HEK293 (cell line): Measurements from ENCODE around the gene HOXB7.

ENCODE experiments used
- BCL11B ChIP-seq: fragments of 450-650 bp; formaldehyde crosslinking; IDR thresholded peaks from 2 replicates; pipeline ENCODE4 v1.5.1; 2016; ENCODE audit warnings: low read depth, missing biosample characterization, missing genetic modification characterization
- BCL6B ChIP-seq: fragments of 450-650 bp; formaldehyde crosslinking; IDR thresholded peaks from 2 replicates; pipeline ENCODE4 v1.5.1; 2017; ENCODE audit warnings: missing biosample characterization, missing genetic modification characterization
- FEZF1 ChIP-seq: fragments of 450-650 bp; formaldehyde crosslinking; IDR thresholded peaks from 2 replicates; pipeline ENCODE4 v1.5.1; 2016; ENCODE audit warnings: missing biosample characterization, missing genetic modification characterization
- GLIS2 ChIP-seq: fragments of 450-650 bp; formaldehyde crosslinking; IDR thresholded peaks from 2 replicates; pipeline ENCODE4 v1.5.1; 2016; ENCODE audit warnings: missing biosample characterization, missing genetic modification characterization
- PRDM1 ChIP-seq: fragments of 450-650 bp; formaldehyde crosslinking; IDR thresholded peaks from 2 replicates; pipeline ENCODE4; 2016; ENCODE audit warnings: missing biosample characterization, missing genetic modification characterization
- RBAK ChIP-seq: fragments of 450-650 bp; formaldehyde crosslinking; IDR thresholded peaks from 2 replicates; pipeline ENCODE4 v1.5.1; 2016; ENCODE audit warnings: missing biosample characterization, missing genetic modification characterization
- SETDB1 ChIP-seq: IDR thresholded peaks from one replicate; pipeline ENCODE4 v1.6.1; 2017; ENCODE audit warnings: mild to moderate bottlenecking, low read length, moderate library complexity, mixed read lengths; ENCODE audit not compliant: insufficient read length
- ZBTB1 ChIP-seq: fragments of 450-650 bp; formaldehyde crosslinking; IDR thresholded peaks from 2 replicates; pipeline ENCODE4 v1.5.1; 2016; ENCODE audit warnings: missing biosample characterization, missing genetic modification characterization
- ZBTB21 ChIP-seq: fragments of 450-650 bp; formaldehyde crosslinking; IDR thresholded peaks from 2 replicates; pipeline ENCODE4 v1.5.1; 2017; ENCODE audit warnings: missing biosample characterization, missing genetic modification characterization
- ZBTB7A ChIP-seq: fragments of 450-650 bp; formaldehyde crosslinking; IDR thresholded peaks from 2 replicates; pipeline ENCODE4 v1.5.1; 2016; ENCODE audit warnings: low read depth, missing biosample characterization, missing genetic modification characterization
- ZNF121 ChIP-seq: fragments of 450-650 bp; formaldehyde crosslinking; IDR thresholded peaks from 2 replicates; pipeline ENCODE4 v1.5.1; 2016; ENCODE audit warnings: missing biosample characterization, missing genetic modification characterization
- ZNF132 ChIP-seq: fragments of 450-650 bp; formaldehyde crosslinking; IDR thresholded peaks from 2 replicates; pipeline ENCODE4 v1.5.1; 2017; ENCODE audit warnings: missing biosample characterization, missing genetic modification characterization, borderline replicate concordance
- ZNF184 ChIP-seq: fragments of 450-650 bp; IDR thresholded peaks from 2 replicates; pipeline ENCODE4 v1.5.1; 2018; ENCODE audit warnings: missing biosample characterization, mild to moderate bottlenecking, missing genetic modification characterization
- ZNF248 ChIP-seq: fragments of 450-650 bp; formaldehyde crosslinking; IDR thresholded peaks from 2 replicates; pipeline ENCODE4 v1.5.1; 2017; ENCODE audit warnings: missing biosample characterization, missing genetic modification characterization
- ZNF335 ChIP-seq: fragments of 450-650 bp; formaldehyde crosslinking; conservative IDR thresholded peaks from 2 replicates; pipeline ENCODE4 v1.5.1; 2016; ENCODE audit warnings: missing biosample characterization, missing genetic modification characterization
- ZNF341 ChIP-seq: fragments of 450-650 bp; formaldehyde crosslinking; IDR thresholded peaks from 2 replicates; pipeline ENCODE4; 2016; ENCODE audit warnings: low read depth, missing biosample characterization, missing genetic modification characterization
- ZNF37A ChIP-seq: fragments of 450-650 bp; IDR thresholded peaks from 2 replicates; pipeline ENCODE4 v1.5.1; 2018; ENCODE audit warnings: missing biosample characterization, missing genetic modification characterization
- ZNF404 ChIP-seq: fragments of 450-650 bp; formaldehyde crosslinking; IDR thresholded peaks from 2 replicates; pipeline ENCODE4 v1.5.1; 2017; ENCODE audit warnings: missing biosample characterization, missing genetic modification characterization
- ZNF449 ChIP-seq: fragments of 450-650 bp; formaldehyde crosslinking; IDR thresholded peaks from 2 replicates; pipeline ENCODE4 v1.5.1; 2017; ENCODE audit warnings: missing biosample characterization, mild to moderate bottlenecking, missing genetic modification characterization, moderate library complexity
- ZNF48 ChIP-seq: fragments of 450-650 bp; formaldehyde crosslinking; IDR thresholded peaks from 2 replicates; pipeline ENCODE4 v1.5.1; 2016; ENCODE audit warnings: missing biosample characterization, missing genetic modification characterization
- ZNF544 ChIP-seq: fragments of 450-650 bp; formaldehyde crosslinking; IDR thresholded peaks from 2 replicates; pipeline ENCODE4 v1.5.0; 2017; ENCODE audit warnings: missing biosample characterization, missing genetic modification characterization
- ZNF596 ChIP-seq: fragments of 450-650 bp; IDR thresholded peaks from 2 replicates; pipeline ENCODE4 v1.5.0; 2018; ENCODE audit warnings: missing biosample characterization, mild to moderate bottlenecking, missing genetic modification characterization, moderate library complexity
- ZNF621 ChIP-seq: fragments of 450-650 bp; formaldehyde crosslinking; IDR thresholded peaks from 2 replicates; pipeline ENCODE4 v1.5.1; 2017; ENCODE audit warnings: missing biosample characterization, missing genetic modification characterization
- ZNF707 ChIP-seq: fragments of 450-650 bp; formaldehyde crosslinking; IDR thresholded peaks from 2 replicates; pipeline ENCODE4 v1.5.1; 2016; ENCODE audit warnings: missing biosample characterization, missing genetic modification characterization
- ZNF837 ChIP-seq: fragments of 450-650 bp; formaldehyde crosslinking; IDR thresholded peaks from 2 replicates; pipeline ENCODE4 v1.5.1; 2016; ENCODE audit warnings: missing biosample characterization, missing genetic modification characterization
- ZSCAN16 ChIP-seq: fragments of 450-650 bp; formaldehyde crosslinking; IDR thresholded peaks from 2 replicates; pipeline ENCODE4 v1.5.1; 2016; ENCODE audit warnings: missing biosample characterization, missing genetic modification characterization
- TF ChIP-seq, protein P1 (sequence below): fragments of 450-650 bp; formaldehyde crosslinking; IDR thresholded peaks from 2 replicates; pipeline ENCODE4 v1.5.1; 2016; ENCODE audit warnings: missing biosample characterization, missing genetic modification characterization
- TF ChIP-seq, protein P2 (sequence below): fragments of 450-650 bp; formaldehyde crosslinking; IDR thresholded peaks from 2 replicates; pipeline ENCODE4 v1.5.1; 2016; ENCODE audit warnings: missing biosample characterization, missing genetic modification characterization

Gene HOXB7

GRCh38 chr17:48571024-48571818, 39.6 kb downstream of the HOXB7 start (continued):
- no peak for TF ChIP-seq ZNF404 (tag by site-specific recombination)
- no peak for TF ChIP-seq ZNF184 (tag by site-specific recombination)
- TF ChIP-seq ZNF449 (tag by site-specific recombination): no peak
- TF ChIP-seq, protein P1, sequence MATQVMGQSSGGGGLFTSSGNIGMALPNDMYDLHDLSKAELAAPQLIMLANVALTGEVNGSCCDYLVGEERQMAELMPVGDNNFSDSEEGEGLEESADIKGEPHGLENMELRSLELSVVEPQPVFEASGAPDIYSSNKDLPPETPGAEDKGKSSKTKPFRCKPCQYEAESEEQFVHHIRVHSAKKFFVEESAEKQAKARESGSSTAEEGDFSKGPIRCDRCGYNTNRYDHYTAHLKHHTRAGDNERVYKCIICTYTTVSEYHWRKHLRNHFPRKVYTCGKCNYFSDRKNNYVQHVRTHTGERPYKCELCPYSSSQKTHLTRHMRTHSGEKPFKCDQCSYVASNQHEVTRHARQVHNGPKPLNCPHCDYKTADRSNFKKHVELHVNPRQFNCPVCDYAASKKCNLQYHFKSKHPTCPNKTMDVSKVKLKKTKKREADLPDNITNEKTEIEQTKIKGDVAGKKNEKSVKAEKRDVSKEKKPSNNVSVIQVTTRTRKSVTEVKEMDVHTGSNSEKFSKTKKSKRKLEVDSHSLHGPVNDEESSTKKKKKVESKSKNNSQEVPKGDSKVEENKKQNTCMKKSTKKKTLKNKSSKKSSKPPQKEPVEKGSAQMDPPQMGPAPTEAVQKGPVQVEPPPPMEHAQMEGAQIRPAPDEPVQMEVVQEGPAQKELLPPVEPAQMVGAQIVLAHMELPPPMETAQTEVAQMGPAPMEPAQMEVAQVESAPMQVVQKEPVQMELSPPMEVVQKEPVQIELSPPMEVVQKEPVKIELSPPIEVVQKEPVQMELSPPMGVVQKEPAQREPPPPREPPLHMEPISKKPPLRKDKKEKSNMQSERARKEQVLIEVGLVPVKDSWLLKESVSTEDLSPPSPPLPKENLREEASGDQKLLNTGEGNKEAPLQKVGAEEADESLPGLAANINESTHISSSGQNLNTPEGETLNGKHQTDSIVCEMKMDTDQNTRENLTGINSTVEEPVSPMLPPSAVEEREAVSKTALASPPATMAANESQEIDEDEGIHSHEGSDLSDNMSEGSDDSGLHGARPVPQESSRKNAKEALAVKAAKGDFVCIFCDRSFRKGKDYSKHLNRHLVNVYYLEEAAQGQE (tag by site-specific recombination): no peak
- TF ChIP-seq ZNF596 (tag by site-specific recombination): peak; percentile 82
- no peak for TF ChIP-seq ZSCAN16
- no peak for TF ChIP-seq BCL6B (tag by site-specific recombination)
- no peak for TF ChIP-seq ZNF837 (tag by site-specific recombination)
- no peak for TF ChIP-seq ZNF37A (tag by site-specific recombination)
- TF ChIP-seq ZNF335 (tag by site-specific recombination): peak; percentile 43; the same call in 1 of the 2 replicates
- peak; percentile 34; the same call in 1 of the 2 replicates for TF ChIP-seq ZNF121 (tag by site-specific recombination)
- no peak for TF ChIP-seq ZBTB1 (tag by site-specific recombination)
- no peak for TF ChIP-seq SETDB1
- peak; percentile 69 for TF ChIP-seq GLIS2
- TF ChIP-seq ZNF341 (tag by site-specific recombination): peak; percentile 94
- no peak for TF ChIP-seq ZNF48 (tag by site-specific recombination)
- no peak for TF ChIP-seq RBAK
- no peak for TF ChIP-seq ZNF132 (tag by site-specific recombination)
- no peak for TF ChIP-seq ZNF621 (tag by site-specific recombination)
- TF ChIP-seq ZNF707 (tag by site-specific recombination): no peak
- TF ChIP-seq, protein P2, sequence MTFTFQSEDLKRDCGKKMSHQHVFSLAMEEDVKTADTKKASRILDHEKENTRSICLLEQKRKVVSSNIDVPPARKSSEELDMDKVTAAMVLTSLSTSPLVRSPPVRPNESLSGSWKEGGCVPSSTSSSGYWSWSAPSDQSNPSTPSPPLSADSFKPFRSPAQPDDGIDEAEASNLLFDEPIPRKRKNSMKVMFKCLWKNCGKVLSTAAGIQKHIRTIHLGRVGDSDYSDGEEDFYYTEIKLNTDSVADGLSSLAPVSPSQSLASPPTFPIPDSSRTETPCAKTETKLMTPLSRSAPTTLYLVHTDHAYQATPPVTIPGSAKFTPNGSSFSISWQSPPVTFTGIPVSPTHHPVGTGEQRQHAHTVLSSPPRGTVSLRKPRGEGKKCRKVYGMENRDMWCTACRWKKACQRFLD: no peak
- TF ChIP-seq ZBTB21 (tag by site-specific recombination): 0 out of 2 replicates have a peak, but pooled peaks have one; percentile 12
- TF ChIP-seq FEZF1: peak; percentile 99
- no peak for TF ChIP-seq ZNF544 (tag by site-specific recombination)
- no peak for TF ChIP-seq ZBTB7A (tag by site-specific recombination)
- TF ChIP-seq PRDM1: peak; percentile 97
- no peak for TF ChIP-seq ZNF248 (tag by site-specific recombination)
- peak; percentile 93 for TF ChIP-seq BCL11B
